Keratinocyte (primary cell): ENCODE measurements around the gene IFI35. TPM values are rescaled to one million over a fixed set of nuclear protein-coding genes. Genes with fewer than 3 reads are reported as not detected.

ENCODE experiments used
- DNase-seq: peaks from one replicate; pipeline ENCODE4 v3.0.0-alpha.2; 2011; ENCODE audit warnings: low read depth, missing footprints, low spot score
- FAIRE-seq: peaks from 2 replicates; lab custom pipeline; 2011; peaks lifted over from hg19 to GRCh38; lab: Jason Lieb, UNC
- H2AFZ ChIP-seq: 2 replicates; pipeline ENCODE4 v1.6.0; 2012; ENCODE audit warnings: low read length, control low read depth, inconsistent platforms; ENCODE audit not compliant: control insufficient read depth
- H3K27ac ChIP-seq: 2 replicates; pipeline ENCODE4 v1.5.1; 2011; ENCODE audit warnings: low read length; ENCODE audit not compliant: control insufficient read depth, insufficient read depth
- H3K27me3 ChIP-seq: 3 replicates; pipeline ENCODE4 v1.6.0; 2011; ENCODE audit warnings: low read length; ENCODE audit not compliant: control insufficient read depth, insufficient read depth; ENCODE audit errors: extremely low read depth
- H3K36me3 ChIP-seq, 2 experiments: 2 replicates in 1 of 2; 3 replicates in 1 of 2; pipeline ENCODE4 v1.5.1; 2011; ENCODE audit warnings: low read length in 2 of 2, mild to moderate bottlenecking in 1 of 2; ENCODE audit not compliant: control insufficient read depth in 2 of 2, insufficient read depth in 2 of 2; ENCODE audit errors: extremely low read depth in 1 of 2
- H3K4me1 ChIP-seq: 3 replicates; pipeline ENCODE4 v1.5.1; 2011; ENCODE audit warnings: low read length; ENCODE audit not compliant: control insufficient read depth, insufficient read depth; ENCODE audit errors: extremely low read depth
- H3K4me2 ChIP-seq: 3 replicates; pipeline ENCODE4 v1.6.0; 2011; ENCODE audit warnings: low read depth, low read length; ENCODE audit not compliant: control insufficient read depth, insufficient read depth; ENCODE audit errors: extremely low read depth
- H3K4me3 ChIP-seq, 3 experiments: fragments of 200-600 bp in 1 of 3; sonication (generic) in 1 of 3; 2 replicates in 2 of 3; 3 replicates in 1 of 3; pipeline ENCODE4 v1.5.1; 2011 to 2016; ENCODE audit warnings: low read length in 3 of 3, mild to moderate bottlenecking in 3 of 3, control low read depth in 2 of 3, inconsistent platforms in 1 of 3, low read depth in 1 of 3, mixed read lengths in 1 of 3, mixed run types in 1 of 3, moderate library complexity in 1 of 3; ENCODE audit not compliant: control insufficient read depth in 2 of 3, insufficient read depth in 2 of 3; ENCODE audit errors: extremely low read depth in 1 of 3
- H3K79me2 ChIP-seq: 2 replicates; pipeline ENCODE4 v1.6.0; 2012; ENCODE audit warnings: low read length; ENCODE audit not compliant: control insufficient read depth, insufficient read depth
- H3K9ac ChIP-seq: 3 replicates; pipeline ENCODE4 v1.6.0; 2011; ENCODE audit warnings: low read length; ENCODE audit not compliant: control insufficient read depth, insufficient read depth; ENCODE audit errors: extremely low read depth
- H3K9me1 ChIP-seq: 3 replicates; pipeline ENCODE4 v1.6.0; 2011; ENCODE audit warnings: low read length; ENCODE audit not compliant: control insufficient read depth, insufficient read depth; ENCODE audit errors: extremely low read depth
- H3K9me3 ChIP-seq: 2 replicates; pipeline ENCODE4 v1.5.1; 2012; ENCODE audit warnings: low read depth, low read length; ENCODE audit not compliant: control insufficient read depth
- H4K20me1 ChIP-seq: 3 replicates; pipeline ENCODE4 v1.6.0; 2011; ENCODE audit warnings: low read length; ENCODE audit not compliant: control insufficient read depth, insufficient read depth; ENCODE audit errors: extremely low read depth
- CTCF ChIP-seq, 3 experiments: IDR thresholded peaks in 1 of 3; conservative IDR thresholded peaks in 1 of 3; optimal IDR thresholded peaks in 1 of 3; 2 replicates in 2 of 3; 3 replicates in 1 of 3; pipeline versions ENCODE3 to v1.5.1; 2011; ENCODE audit warnings: low read length in 3 of 3, mild to moderate bottlenecking in 3 of 3, moderate library complexity in 2 of 3, control low read depth in 1 of 3, inconsistent platforms in 1 of 3; ENCODE audit not compliant: insufficient read depth in 2 of 3; ENCODE audit errors: extremely low read depth in 1 of 3
- EZH2 ChIP-seq: IDR thresholded peaks from one replicate; pipeline ENCODE4 v1.6.1; 2012; ENCODE audit warnings: inconsistent platforms, mild to moderate bottlenecking, low read length, moderate library complexity
- dilution Hi-C: fragments of 300-500 bp; cut with MboI; formaldehyde crosslinking; loops from one replicate; pipeline ENCODE4 v1.7.0; 2020; ENCODE audit warnings: low sequenced_read_pairs; ENCODE audit not compliant: extremely low pct_ligation_motif_present
- polyA plus RNA-seq, 5 experiments: library from polyadenylated mRNA; depleted of rRNA in 3 of 5; stranded (reverse) in 3 of 5; stranded (forward) in 1 of 5; unstranded in 1 of 5; fragments of >200 nt; gene quantifications; 1 replicate in 1 of 5; 2 replicates in 3 of 5; 3 replicates in 1 of 5; pipeline versions ENCODE4 v1.2.1 to v1.2.3, GENCODE V29; 2011 to 2012; ENCODE audit warnings: missing spikeins in 2 of 5, low read depth in 1 of 5, low replicate concordance in 1 of 5

IFI35 gene
- polyA plus RNA-seq, 1 donor (not counting 4 experiments of a cell fraction or from before 2014, with no cell fraction given): 27.6 TPM

GRCh38 chr17:42980766-42981397 is 25.7 kb upstream of the IFI35 start:
- FAIRE-seq: no peak
- Histone ChIP-seq H3K27me3 (no peaks in the 10 kb centered on the region), H3K4me1 (peaks cover 14% of the 10 kb centered on the region), H3K9me3 (no peaks in the 10 kb centered on the region), H2AFZ (peak overlapping the region; percentile 95), H3K4me3 (peak overlapping the region; percentile 78 to 91 (median 90)), H4K20me1 (no peaks in the 10 kb centered on the region), H3K27ac (peak overlapping the region; percentile 78), H3K9ac (peak overlapping the region; percentile 85), H3K9me1 (no peaks in the 10 kb centered on the region), H3K79me2 (peaks cover 34% of the 10 kb centered on the region), H3K36me3 (peaks cover 0 to 8% of the 10 kb centered on the region in 2 experiments), H3K4me2 (peak overlapping the region; percentile 96)
- TF ChIP-seq EZH2 (no peak), CTCF (optimal IDR thresholded peaks at IDR 0.05 in 1 of 3, IDR thresholded peaks at IDR 0.05 in 1 of 3, conservative IDR thresholded peaks at IDR 0.05 in 1 of 3; ENCODE audit: extremely low read depth in 1 of 3, insufficient read depth in 2 of 3, low read length in 3 of 3) (peak in 2 of 3 experiments; percentile 43)
- no peak for DNase-seq
- dilution Hi-C loops: no loop called here

- DNase-seq: no peak
- no peak for FAIRE-seq
- Histone ChIP-seq H4K20me1 (no peaks in the 10 kb centered on the region), H3K4me1 (peaks cover 14% of the 10 kb centered on the region), H3K9me1 (no peaks in the 10 kb centered on the region), H3K4me2 (peak overlapping the region; percentile 96), H3K4me3 (no peak overlapping the region), H3K27me3 (no peaks in the 10 kb centered on the region), H2AFZ (no peak overlapping the region), H3K36me3 (peaks cover 2 to 14% of the 10 kb centered on the region in 2 experiments), H3K79me2 (peaks cover 34% of the 10 kb centered on the region), H3K27ac (no peak overlapping the region), H3K9ac (no peak overlapping the region), H3K9me3 (no peaks in the 10 kb centered on the region)
- dilution Hi-C loops: no loop called here
- TF ChIP-seq CTCF (optimal IDR thresholded peaks at IDR 0.05 in 1 of 3, IDR thresholded peaks at IDR 0.05 in 1 of 3, conservative IDR thresholded peaks at IDR 0.05 in 1 of 3; ENCODE audit: extremely low read depth in 1 of 3, insufficient read depth in 2 of 3, low read length in 3 of 3): no peak
- TF ChIP-seq EZH2: no peak
Observed at GRCh38 chr17:42982266-42982665, 24.3 kb upstream of the IFI35 start.
